MM.1S (cell line): ENCODE measurements around the gene RBFOX1.

Experiments used
- DNase-seq: peaks from one replicate; pipeline ENCODE4 v3.0.0-alpha.2; 2015
- H2AFZ ChIP-seq: fragments of 300-600 bp; sonication (generic); 2 replicates; pipeline ENCODE4 v1.6.0; 2016; ENCODE audit warnings: antibody characterized with exemption, low read length
- H3F3A ChIP-seq: fragments of 300-600 bp; sonication (generic); 2 replicates; pipeline ENCODE4 v1.6.1; 2016; ENCODE audit warnings: mild to moderate bottlenecking, antibody characterized with exemption, low read length, moderate library complexity, mixed read lengths; ENCODE audit not compliant: insufficient read depth
- H3K27ac ChIP-seq: fragments of 300-600 bp; sonication (generic); 2 replicates; pipeline ENCODE4 v1.5.1; 2016; ENCODE audit warnings: mild to moderate bottlenecking, low read length
- H3K27me3 ChIP-seq: fragments of 300-600 bp; sonication (generic); replicated peaks from 2 replicates; pipeline ENCODE4 v1.6.0; 2016; ENCODE audit warnings: low read length; ENCODE audit not compliant: insufficient read depth
- H3K36me3 ChIP-seq: fragments of 300-600 bp; sonication (generic); replicated peaks from 2 replicates; pipeline ENCODE4 v1.6.1; 2016; ENCODE audit warnings: mild to moderate bottlenecking, low read length, mixed read lengths; ENCODE audit not compliant: insufficient read depth
- H3K4me1 ChIP-seq: fragments of 300-600 bp; sonication (generic); 2 replicates; pipeline ENCODE4 v1.6.1; 2016; ENCODE audit warnings: low read length, mixed read lengths
- H3K4me2 ChIP-seq: fragments of 300-600 bp; sonication (generic); 2 replicates; pipeline ENCODE4 v1.6.0; 2016; ENCODE audit warnings: low read depth, low read length
- H3K4me3 ChIP-seq: fragments of 300-600 bp; sonication (generic); 2 replicates; pipeline ENCODE4 v1.5.1; 2016; ENCODE audit warnings: low read length, mixed read lengths
- H3K79me2 ChIP-seq: fragments of 300-600 bp; sonication (generic); 2 replicates; pipeline ENCODE4 v1.6.1; 2016; ENCODE audit warnings: mixed run types, low read length, mixed read lengths
- H3K9ac ChIP-seq: fragments of 300-600 bp; sonication (generic); 2 replicates; pipeline ENCODE4 v1.6.1; 2016; ENCODE audit warnings: low read length, mixed read lengths
- H3K9me2 ChIP-seq: fragments of 300-600 bp; sonication (generic); replicated peaks from 2 replicates; pipeline ENCODE4 v1.6.1; 2016; ENCODE audit warnings: mild to moderate bottlenecking, low read length, mixed read lengths; ENCODE audit not compliant: insufficient read depth
- H3K9me3 ChIP-seq: fragments of 300-600 bp; sonication (generic); replicated peaks from 2 replicates; pipeline ENCODE4 v1.6.1; 2016; ENCODE audit warnings: mild to moderate bottlenecking, low read length, mixed read lengths; ENCODE audit not compliant: insufficient read depth
- H4K20me1 ChIP-seq: fragments of 300-600 bp; sonication (generic); 2 replicates; pipeline ENCODE4 v1.6.1; 2016; ENCODE audit warnings: mild to moderate bottlenecking, low read length, moderate library complexity, mixed read lengths; ENCODE audit not compliant: insufficient read depth
- CTCF ChIP-seq: fragments of 300-600 bp; sonication (generic); IDR thresholded peaks from 2 replicates; pipeline ENCODE4 v1.5.1; 2016; ENCODE audit warnings: antibody characterized with exemption, low read length, mixed read lengths
- EZH2 ChIP-seq: fragments of 300-600 bp; sonication (generic); optimal IDR thresholded peaks from 2 replicates; pipeline ENCODE3; 2017; ENCODE audit warnings: low read depth, mild to moderate bottlenecking, antibody characterized with exemption, low read length, mixed read lengths
- EZH2phosphoT487 ChIP-seq: fragments of 300-600 bp; sonication (generic); IDR thresholded peaks from 2 replicates; pipeline ENCODE4 v1.6.1; 2018; ENCODE audit warnings: antibody characterized with exemption, low read length

Gene RBFOX1

GRCh38 chr16:7509963-7510601 lies 177.4 kb downstream of the RBFOX1 start:
- H3K4me2 ChIP-seq: no peak overlapping the region
- no peaks in the 10 kb centered on the region for H3K36me3 ChIP-seq
- H3K9ac ChIP-seq: no peak overlapping the region
- H3K9me2 ChIP-seq: no peaks in the 10 kb centered on the region
- DNase-seq: no peak
- H2AFZ ChIP-seq: no peak overlapping the region
- no peak overlapping the region for H3K4me3 ChIP-seq
- no peak for TF ChIP-seq EZH2
- TF ChIP-seq CTCF: no peak
- no peak for TF ChIP-seq EZH2phosphoT487
- H3K4me1 ChIP-seq: no peaks in the 10 kb centered on the region
- no peaks in the 10 kb centered on the region for H4K20me1 ChIP-seq
- no peaks in the 10 kb centered on the region for H3F3A ChIP-seq
- H3K9me3 ChIP-seq: no peaks in the 10 kb centered on the region
- no peaks in the 10 kb centered on the region for H3K27me3 ChIP-seq
- H3K79me2 ChIP-seq: no peaks in the 10 kb centered on the region
- no peak overlapping the region for H3K27ac ChIP-seq

GRCh38 chr16:7511549-7512260 lies 179.1 kb downstream of the RBFOX1 start:
- no peak overlapping the region for H3K4me3 ChIP-seq
- H4K20me1 ChIP-seq: no peaks in the 10 kb centered on the region
- DNase-seq: no peak
- no peaks in the 10 kb centered on the region for H3K9me2 ChIP-seq
- H3F3A ChIP-seq: no peaks in the 10 kb centered on the region
- TF ChIP-seq EZH2phosphoT487: no peak
- no peak for TF ChIP-seq EZH2
- no peak for TF ChIP-seq CTCF
- H2AFZ ChIP-seq: no peak overlapping the region
- H3K9me3 ChIP-seq: no peaks in the 10 kb centered on the region
- H3K4me1 ChIP-seq: no peaks in the 10 kb centered on the region
- H3K4me2 ChIP-seq: no peak overlapping the region
- no peaks in the 10 kb centered on the region for H3K36me3 ChIP-seq
- no peak overlapping the region for H3K9ac ChIP-seq
- H3K27ac ChIP-seq: no peak overlapping the region
- no peaks in the 10 kb centered on the region for H3K27me3 ChIP-seq
- H3K79me2 ChIP-seq: no peaks in the 10 kb centered on the region

GRCh38 chr16:7512503-7512902 lies 179.9 kb downstream of the RBFOX1 start:
- no peaks in the 10 kb centered on the region for H3K79me2 ChIP-seq
- no peaks in the 10 kb centered on the region for H3K9me2 ChIP-seq
- no peak overlapping the region for H3K4me3 ChIP-seq
- H2AFZ ChIP-seq: no peak overlapping the region
- H3K9ac ChIP-seq: no peak overlapping the region
- H3K27me3 ChIP-seq: no peaks in the 10 kb centered on the region
- H3F3A ChIP-seq: no peaks in the 10 kb centered on the region
- H3K4me2 ChIP-seq: no peak overlapping the region
- no peak overlapping the region for H3K27ac ChIP-seq
- H3K36me3 ChIP-seq: no peaks in the 10 kb centered on the region
- DNase-seq: no peak
- TF ChIP-seq CTCF (no peak), EZH2 (no peak), EZH2phosphoT487 (no peak)
- no peaks in the 10 kb centered on the region for H4K20me1 ChIP-seq
- no peaks in the 10 kb centered on the region for H3K9me3 ChIP-seq
- H3K4me1 ChIP-seq: no peaks in the 10 kb centered on the region
